Activated T-helper 1 cell treated with anti-CD3 and anti-CD28 coated beads, Interleukin-12 subunit alpha, Interleukin-12 subunit beta, Interleukin-2, Interleukin-4 antibody, amounts not matched to agents 30 ng/mL and 10 ng/mL and 1 ng/mL, durations not matched to agents 14 hours and 24 hours and 36 hours (primary cell): Measurements from ENCODE around the gene EMC10. TPM values are rescaled to one million over a fixed set of nuclear protein-coding genes. Genes with fewer than 3 reads are reported as not detected.

Experiments used
- DNase-seq: peaks from one replicate; pipeline ENCODE4 v3.0.0; 2021; ENCODE audit warnings: low spot score
- H3K27ac Mint-ChIP-seq: one replicate; pipeline ENCODE4 v1.8.0; 2021; ENCODE audit warnings: mild to moderate bottlenecking, mixed read lengths
- H3K27me3 Mint-ChIP-seq: one replicate; pipeline ENCODE4 v1.8.0; 2022; ENCODE audit warnings: mild to moderate bottlenecking, moderate library complexity, mixed read lengths; ENCODE audit not compliant: insufficient read depth
- H3K36me3 Mint-ChIP-seq: one replicate; pipeline ENCODE4 v1.8.0; 2021; ENCODE audit warnings: low read depth, mixed read lengths
- H3K4me1 Mint-ChIP-seq: one replicate; pipeline ENCODE4 v1.8.0; 2021; ENCODE audit warnings: low read depth, mixed read lengths
- H3K4me3 Mint-ChIP-seq: one replicate; pipeline ENCODE4 v1.8.0; 2021; ENCODE audit warnings: mild to moderate bottlenecking, moderate library complexity, mixed read lengths
- H3K9me3 Mint-ChIP-seq: one replicate; pipeline ENCODE4 v1.8.0; 2021; ENCODE audit warnings: mixed read lengths
- intact Hi-C: fragments of 100-400 bp; cut with micrococcal nuclease; formaldehyde crosslinking; loops from one replicate; pipeline ENCODE4 v1.15.1; 2024
- total RNA-seq: library from RNA; stranded (reverse); gene quantifications from 2 replicates; pipeline ENCODE4 v1.2.3, GENCODE V29; 2022

Gene EMC10
- total RNA-seq, 1 donor from 2014 or later = 95.4 TPM

DNA sequence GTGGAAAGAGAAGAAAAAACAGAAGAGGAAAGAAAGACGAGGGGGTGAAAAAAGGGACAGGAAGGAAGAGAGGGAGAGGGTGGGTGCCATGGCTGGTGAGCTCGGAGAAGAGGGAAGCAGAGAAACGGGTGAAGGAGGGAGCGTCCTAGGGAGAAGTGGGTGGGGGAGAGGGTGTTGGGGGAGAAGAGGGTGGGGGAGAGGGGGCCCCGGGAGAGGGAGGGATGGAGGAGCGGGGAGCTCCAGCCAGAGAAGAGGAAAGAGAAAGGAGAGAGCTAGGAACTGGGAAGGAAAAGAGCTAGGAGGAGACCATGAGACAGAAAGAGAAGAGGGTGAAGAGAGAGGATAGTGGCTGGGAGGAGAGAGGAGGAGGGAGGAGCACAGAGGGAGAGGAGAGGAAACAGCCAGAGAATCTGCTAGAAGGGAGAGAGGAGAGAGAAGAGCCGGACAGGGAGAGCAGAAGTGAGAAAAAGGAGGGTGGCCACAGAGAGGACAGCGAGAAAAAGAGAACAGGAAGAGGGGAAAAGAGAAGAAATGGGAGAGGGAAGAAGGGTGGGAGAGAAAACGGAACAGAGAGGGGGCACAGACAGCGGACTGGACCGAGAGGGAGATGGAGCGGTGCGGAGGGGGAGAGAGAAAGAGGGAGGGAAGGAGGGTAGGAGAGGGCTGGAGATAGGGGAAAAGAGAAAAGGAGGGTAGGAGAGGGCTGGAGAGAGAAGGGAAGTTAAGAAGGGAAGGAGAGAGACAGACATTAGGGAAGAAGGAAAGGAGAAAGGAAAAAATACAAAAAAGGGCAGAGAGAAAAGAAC lies 12.3 kb downstream of the EMC10 start:
- no peak overlapping the region for H3K4me3 Mint-ChIP-seq
- peaks cover 21% of the 10 kb centered on the region for H3K36me3 Mint-ChIP-seq
- DNase-seq = no peak
- H3K27me3 Mint-ChIP-seq = no peaks in the 10 kb centered on the region
- H3K27ac Mint-ChIP-seq = peak overlapping the region; percentile 45
- peaks cover 16% of the 10 kb centered on the region for H3K9me3 Mint-ChIP-seq
- peaks cover 13% of the 10 kb centered on the region for H3K4me1 Mint-ChIP-seq
- intact Hi-C loops = no loop called here

DNA sequence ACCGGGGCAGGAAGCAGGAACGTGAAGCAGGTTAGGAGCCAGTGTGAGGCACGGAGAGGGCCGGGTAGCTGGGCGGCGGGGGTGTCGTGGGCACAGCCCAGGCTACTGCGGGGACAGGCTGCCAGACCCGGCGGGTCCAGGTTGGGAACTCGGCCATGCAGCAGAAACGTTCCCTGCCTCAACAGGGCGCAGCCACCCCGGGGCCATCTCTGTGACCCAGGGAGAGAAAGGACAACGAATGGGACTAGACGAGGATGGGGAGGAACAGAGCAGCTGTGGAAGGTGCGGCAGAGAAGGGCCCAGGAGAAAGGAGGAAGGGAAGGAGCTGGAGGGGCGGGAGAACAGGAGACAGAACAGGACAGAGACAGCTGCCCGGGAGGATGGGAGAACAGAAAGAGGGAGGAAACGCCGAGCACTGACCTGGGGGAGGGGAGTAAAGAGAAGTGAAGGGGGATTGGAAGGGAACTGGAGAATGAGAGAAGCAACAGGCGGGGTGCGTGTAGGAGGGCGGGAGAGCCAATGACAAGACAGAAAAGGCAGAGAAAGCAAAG lies 13.2 kb downstream of the EMC10 start:
- intact Hi-C loops = no loop called here
- no peak for DNase-seq
- peaks cover 21% of the 10 kb centered on the region for H3K36me3 Mint-ChIP-seq
- peaks cover 13% of the 10 kb centered on the region for H3K4me1 Mint-ChIP-seq
- no peak overlapping the region for H3K4me3 Mint-ChIP-seq
- H3K27ac Mint-ChIP-seq = no peak overlapping the region
- no peaks in the 10 kb centered on the region for H3K27me3 Mint-ChIP-seq
- peaks cover 16% of the 10 kb centered on the region for H3K9me3 Mint-ChIP-seq

DNA sequence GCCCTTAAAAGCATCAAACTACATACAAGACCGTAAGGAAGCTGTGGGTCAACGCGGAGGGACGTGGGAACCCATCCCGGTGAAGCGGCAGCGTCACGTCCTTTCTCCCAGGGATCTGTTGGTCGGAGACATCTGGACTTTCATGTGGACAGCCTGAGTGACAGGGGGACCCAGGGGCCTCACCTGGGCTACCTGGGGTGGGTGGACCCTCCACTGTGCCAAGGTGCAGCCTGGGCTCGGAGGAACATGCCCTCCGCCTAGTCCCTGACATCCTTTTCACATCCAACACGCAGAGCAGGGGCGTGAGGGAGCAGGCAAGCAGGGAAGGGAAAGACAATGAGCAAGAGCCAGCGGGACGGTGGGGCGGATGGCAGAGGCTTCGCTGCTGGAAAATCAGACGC lies 14.1 kb downstream of the EMC10 start:
- Mint-ChIP-seq H3K27me3 (no peaks in the 10 kb centered on the region), H3K9me3 (peaks cover 13% of the 10 kb centered on the region), H3K4me1 (peaks cover 13% of the 10 kb centered on the region), H3K4me3 (no peak overlapping the region), H3K27ac (no peak overlapping the region), H3K36me3 (peaks cover 15% of the 10 kb centered on the region)
- intact Hi-C loops = no loop called here
- DNase-seq = no peak

DNA sequence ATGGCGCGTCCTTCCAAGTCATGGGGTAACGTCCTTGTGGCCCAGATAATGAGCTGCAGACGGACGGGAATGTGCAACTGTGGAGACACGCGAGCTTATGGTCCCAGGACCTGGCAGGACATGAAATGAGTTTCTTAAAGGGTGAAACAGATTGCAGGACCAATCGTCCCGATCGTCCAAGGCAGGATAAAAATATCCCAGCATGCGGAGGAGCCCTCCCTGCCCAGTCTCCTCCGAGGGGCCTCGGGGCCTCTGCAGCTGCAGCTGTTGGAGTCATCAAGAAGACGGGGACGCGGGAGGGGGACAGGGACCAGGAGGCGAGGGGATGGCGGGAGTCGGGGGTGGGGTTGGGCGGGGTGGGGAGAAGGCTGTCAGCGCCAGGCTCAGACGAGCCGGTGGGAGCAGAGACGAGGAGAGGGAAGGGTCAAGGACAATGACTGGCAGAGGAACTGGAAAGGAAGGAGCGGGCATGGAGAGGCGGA lies 14.7 kb downstream of the EMC10 start:
- Mint-ChIP-seq H3K4me1 (peaks cover 13% of the 10 kb centered on the region), H3K9me3 (peaks cover 7% of the 10 kb centered on the region), H3K36me3 (peaks cover 9% of the 10 kb centered on the region), H3K27ac (peak overlapping the region; percentile 40), H3K27me3 (no peaks in the 10 kb centered on the region), H3K4me3 (no peak overlapping the region)
- no peak for DNase-seq
- intact Hi-C loops = no loop called here

DNA sequence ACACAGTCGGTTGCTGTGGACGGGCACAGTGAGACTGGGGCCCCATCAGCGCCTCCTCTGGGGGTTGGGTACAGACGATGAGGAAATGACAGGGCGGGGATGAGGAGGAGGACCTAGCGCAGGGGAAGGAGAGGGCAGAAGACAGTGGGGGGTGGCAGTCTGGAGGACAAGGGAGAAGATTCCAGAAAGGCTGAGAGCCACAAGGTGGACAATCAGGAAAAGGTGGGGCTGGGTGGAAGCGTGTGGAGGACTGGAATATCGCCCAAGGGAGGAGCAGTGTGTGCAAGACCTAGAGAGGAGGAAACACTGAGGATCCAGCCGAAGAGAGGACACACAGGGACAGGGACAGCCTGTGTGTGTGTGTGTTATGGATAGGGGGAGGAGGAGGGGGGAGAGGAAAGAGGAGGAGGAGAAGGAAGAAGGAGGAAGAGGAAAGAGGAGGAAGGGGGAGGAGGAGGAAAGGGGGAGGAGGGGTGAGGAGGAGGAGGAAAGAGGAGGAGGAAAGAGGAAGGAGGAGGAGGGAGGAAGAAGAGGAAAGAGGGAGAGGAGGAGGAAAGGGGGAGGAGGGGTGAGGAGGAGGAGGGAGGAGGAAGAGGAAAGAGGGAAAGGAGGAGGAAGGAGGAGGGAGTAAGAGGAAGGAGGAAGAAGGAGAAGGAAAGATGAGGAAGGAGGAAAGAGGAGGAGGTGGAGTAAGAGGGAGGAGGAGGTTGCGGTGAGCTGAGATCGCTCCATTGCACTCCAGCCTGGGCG lies 16.2 kb downstream of the EMC10 start:
- Mint-ChIP-seq H3K36me3 (peaks cover 2% of the 10 kb centered on the region), H3K4me1 (peaks cover 13% of the 10 kb centered on the region), H3K27ac (peak overlapping the region; percentile 6), H3K4me3 (peak overlapping the region; percentile 17), H3K9me3 (no peaks in the 10 kb centered on the region), H3K27me3 (no peaks in the 10 kb centered on the region)
- intact Hi-C loops = no loop called here
- no peak for DNase-seq

DNA sequence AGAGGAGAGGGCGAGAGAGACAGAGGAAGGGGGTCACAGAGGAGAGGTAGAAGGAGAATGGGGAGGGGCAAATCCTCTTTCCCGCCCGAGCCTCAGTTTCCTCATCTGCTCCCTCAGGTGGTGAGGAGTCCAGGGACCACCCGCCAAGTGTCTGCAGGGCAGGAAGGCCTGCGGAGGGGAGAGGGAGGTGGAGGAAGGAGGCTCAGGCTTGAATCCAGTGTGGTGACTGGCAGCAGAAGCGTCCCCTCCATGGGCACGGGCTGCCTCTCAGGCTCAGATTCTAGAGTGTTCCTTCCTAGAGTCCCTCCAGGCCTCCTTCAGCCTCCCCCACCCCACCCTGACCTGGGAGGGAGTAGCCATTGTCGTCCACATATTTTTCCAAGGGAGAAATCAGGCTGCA lies 16.9 kb downstream of the EMC10 start:
- Mint-ChIP-seq H3K27ac (no peak overlapping the region), H3K4me1 (peaks cover 13% of the 10 kb centered on the region), H3K27me3 (no peaks in the 10 kb centered on the region), H3K9me3 (no peaks in the 10 kb centered on the region), H3K36me3 (no peaks in the 10 kb centered on the region), H3K4me3 (no peak overlapping the region)
- intact Hi-C loops = no loop called here
- no peak for DNase-seq

DNA sequence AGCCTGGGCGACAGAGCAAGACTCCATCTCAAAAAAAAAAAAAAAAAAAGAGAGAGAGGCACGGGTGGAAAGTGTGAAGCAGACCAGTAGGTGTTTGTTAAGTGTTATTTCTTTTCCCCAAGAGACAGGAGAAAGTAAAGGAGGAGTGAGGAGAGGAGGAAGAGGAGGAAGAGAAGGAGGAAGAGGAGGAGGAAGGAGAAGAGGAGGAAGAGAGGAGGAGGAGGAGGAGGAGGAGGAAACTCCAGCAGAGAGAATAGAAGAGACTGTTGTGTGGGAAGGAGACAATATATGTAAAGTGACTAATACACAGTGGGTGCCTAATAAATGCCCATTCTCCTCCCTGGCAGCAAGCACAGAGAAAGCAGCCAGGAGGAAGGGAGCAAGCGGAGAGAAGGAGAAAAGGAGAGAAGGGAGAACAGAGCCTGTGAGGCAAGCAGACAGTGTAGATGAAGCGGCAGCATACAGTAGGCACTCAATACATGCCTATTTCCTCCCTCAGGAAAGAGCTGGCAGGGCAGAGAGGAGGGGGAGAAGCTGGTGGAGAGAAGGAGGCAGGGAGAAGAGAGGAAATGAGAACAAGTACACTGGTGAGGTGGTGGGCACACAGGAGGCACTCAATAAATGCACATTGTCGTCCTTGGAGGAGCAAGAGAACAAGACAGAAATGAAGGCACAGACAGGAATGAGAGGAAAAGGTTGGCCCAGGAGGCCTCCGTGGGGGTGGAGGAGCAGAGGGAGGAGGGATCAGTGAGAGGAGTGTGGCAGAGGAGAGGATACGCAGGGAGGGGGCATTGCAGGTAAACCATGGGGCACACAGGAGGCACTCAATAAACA lies 18.1 kb downstream of the EMC10 start:
- Mint-ChIP-seq H3K27ac (no peak overlapping the region), H3K27me3 (no peaks in the 10 kb centered on the region), H3K36me3 (no peaks in the 10 kb centered on the region), H3K9me3 (no peaks in the 10 kb centered on the region), H3K4me3 (no peak overlapping the region), H3K4me1 (peaks cover 13% of the 10 kb centered on the region)
- DNase-seq = no peak
- intact Hi-C loops = no loop called here

DNA sequence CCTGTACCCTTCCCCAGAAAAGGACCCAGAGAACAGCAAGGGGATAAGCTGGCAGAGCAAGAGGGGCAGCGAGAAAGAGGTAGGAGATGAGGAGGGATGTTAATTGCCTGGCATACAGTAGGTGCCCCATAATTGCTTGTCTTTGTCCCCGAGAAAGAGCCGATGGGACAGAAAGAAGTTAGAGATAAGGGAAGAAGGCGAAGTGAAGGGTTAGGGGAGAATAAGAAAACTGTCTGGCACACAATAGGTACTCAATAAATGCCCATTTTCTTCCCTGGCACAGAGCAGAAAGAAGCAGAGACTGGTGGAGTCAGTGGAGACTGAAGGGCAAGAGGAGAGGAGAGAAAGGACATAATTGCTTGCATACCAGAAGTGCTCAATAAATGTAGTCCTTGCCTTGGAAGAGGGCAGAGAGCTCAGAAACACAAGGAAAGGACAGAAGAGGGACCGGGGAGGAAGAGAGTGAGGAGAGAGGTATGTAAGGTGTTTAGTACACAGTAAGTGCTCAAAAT lies 18.8 kb downstream of the EMC10 start:
- DNase-seq = no peak
- intact Hi-C loops = no loop called here
- Mint-ChIP-seq H3K9me3 (no peaks in the 10 kb centered on the region), H3K27ac (no peak overlapping the region), H3K36me3 (no peaks in the 10 kb centered on the region), H3K4me3 (no peak overlapping the region), H3K27me3 (no peaks in the 10 kb centered on the region), H3K4me1 (peaks cover 13% of the 10 kb centered on the region)

DNA sequence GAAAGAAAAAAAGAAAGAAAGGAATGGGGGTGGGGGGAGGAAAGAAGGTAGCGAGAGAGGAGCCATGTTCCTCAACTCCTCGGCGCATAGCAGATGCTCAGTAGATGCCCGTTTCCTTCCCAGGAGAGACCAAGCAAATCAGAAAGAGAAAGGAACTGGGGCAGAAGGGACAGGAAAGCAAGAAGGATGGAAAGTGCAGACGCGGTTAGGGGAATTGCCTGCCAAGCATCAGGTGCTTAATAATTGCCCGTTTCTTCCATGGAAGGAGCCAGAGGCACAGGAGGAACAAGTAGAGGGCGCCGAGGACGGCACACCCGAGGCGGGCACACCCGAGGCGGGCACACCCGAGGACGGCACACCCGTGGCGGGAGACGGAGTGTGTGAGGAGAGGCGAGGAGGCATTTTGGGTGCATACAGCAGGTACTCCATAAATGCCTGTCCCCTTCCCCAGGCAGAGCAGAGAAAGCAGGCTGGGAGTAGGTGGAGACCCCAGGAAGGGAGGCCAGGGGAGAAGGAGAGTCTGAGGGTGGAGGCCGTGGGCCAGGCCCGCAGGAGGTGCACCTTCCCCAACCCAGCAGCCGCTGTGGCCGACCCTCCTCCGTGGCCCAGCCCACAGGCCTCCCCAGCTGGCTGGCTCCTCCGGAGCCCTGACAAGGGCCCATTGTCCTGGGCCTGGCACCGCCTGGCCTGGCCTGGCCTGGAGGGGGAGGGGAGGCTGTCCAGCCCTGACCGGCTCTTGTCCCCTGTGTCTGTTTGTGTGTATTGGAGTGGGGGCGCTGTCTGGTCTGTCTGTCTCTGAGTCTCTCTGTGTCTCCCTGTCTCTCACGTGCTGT lies 20.1 kb downstream of the EMC10 start:
- H3K27ac Mint-ChIP-seq = no peak overlapping the region
- no peak for DNase-seq
- H3K4me3 Mint-ChIP-seq = no peak overlapping the region
- peaks cover 11% of the 10 kb centered on the region for H3K4me1 Mint-ChIP-seq
- H3K36me3 Mint-ChIP-seq = no peaks in the 10 kb centered on the region
- H3K27me3 Mint-ChIP-seq = no peaks in the 10 kb centered on the region
- no peaks in the 10 kb centered on the region for H3K9me3 Mint-ChIP-seq
- intact Hi-C loops = no loop called here

DNA sequence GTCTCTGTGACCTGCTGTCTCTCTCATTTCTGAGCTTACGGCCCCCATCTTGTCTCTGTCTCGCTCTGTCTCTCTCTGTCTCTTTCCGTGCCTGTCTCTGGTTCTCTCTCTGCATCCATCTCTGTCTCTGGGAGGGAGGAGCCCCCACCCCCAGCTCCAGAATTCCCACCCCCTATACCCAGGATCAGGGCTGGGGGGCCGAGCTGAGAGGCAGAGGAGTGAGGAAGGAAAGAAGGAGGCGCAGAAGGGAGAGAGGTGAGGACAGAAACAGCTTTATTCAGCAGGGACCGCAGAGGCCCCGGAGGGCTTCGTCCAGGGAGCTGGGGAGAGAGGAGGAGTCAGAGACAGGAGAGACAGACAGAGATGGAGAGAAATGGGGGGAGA lies 20.7 kb downstream of the EMC10 start:
- no peaks in the 10 kb centered on the region for H3K36me3 Mint-ChIP-seq
- no peak overlapping the region for H3K4me3 Mint-ChIP-seq
- no peak overlapping the region for H3K27ac Mint-ChIP-seq
- peaks cover 5% of the 10 kb centered on the region for H3K4me1 Mint-ChIP-seq
- intact Hi-C loops = no loop called here
- no peaks in the 10 kb centered on the region for H3K27me3 Mint-ChIP-seq
- no peak for DNase-seq
- H3K9me3 Mint-ChIP-seq = no peaks in the 10 kb centered on the region

DNA sequence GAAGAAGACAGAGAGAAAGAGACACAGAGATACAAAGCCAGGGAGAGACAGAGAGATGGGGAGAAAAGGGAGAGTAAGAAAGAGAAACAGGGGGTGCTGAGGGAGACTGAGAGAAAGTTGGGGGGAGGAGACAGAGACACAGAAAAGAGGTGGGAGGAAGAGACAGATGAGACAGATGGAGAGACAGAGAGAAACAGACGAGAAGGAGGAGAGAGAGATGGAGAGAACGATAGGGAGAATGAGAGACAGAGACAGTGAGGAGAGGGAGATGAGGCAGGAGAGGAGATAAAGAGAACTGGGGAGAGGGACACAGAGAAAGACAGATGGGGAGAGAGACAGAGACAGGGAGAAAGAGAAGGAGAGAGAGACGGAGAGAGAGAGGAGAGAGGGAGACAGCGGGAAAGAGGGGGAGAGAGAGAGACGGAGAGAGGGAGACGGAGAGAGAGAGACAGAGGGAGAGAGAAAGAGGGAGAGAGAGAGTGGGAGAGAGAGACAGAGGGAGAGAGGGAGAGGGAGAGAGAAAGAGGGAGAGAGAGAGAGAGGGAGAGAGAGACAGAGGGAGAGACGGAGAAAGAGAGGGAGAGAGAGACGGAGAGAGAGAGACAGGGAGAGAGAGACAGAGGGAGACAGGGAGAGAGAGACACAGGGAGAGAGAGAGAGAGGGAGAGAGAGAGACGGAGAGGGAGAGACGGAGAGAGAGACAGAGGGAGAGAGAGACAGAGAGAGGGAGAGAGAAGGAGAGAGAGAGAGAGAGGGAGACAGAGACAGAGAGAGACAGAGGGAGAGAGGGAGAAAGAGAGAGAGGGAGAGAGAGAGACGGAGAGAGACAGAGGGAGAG lies 22.1 kb downstream of the EMC10 start:
- no peak for DNase-seq
- intact Hi-C loops = no loop called here
- Mint-ChIP-seq H3K27ac (no peak overlapping the region), H3K27me3 (no peaks in the 10 kb centered on the region), H3K4me1 (no peaks in the 10 kb centered on the region), H3K4me3 (no peak overlapping the region), H3K36me3 (no peaks in the 10 kb centered on the region), H3K9me3 (no peaks in the 10 kb centered on the region)
